GM18868 (cell line): Measurements from ENCODE around the gene PLD1.

ENCODE experiments used
- ATAC-seq: cut with Tn5 transposase; IDR thresholded peaks from one replicate; pipeline ENCODE4 v1.9.1; 2021; ENCODE audit warnings: mild to moderate bottlenecking, moderate library complexity; ENCODE audit not compliant: unreplicated experiment

PLD1 gene

DNA sequence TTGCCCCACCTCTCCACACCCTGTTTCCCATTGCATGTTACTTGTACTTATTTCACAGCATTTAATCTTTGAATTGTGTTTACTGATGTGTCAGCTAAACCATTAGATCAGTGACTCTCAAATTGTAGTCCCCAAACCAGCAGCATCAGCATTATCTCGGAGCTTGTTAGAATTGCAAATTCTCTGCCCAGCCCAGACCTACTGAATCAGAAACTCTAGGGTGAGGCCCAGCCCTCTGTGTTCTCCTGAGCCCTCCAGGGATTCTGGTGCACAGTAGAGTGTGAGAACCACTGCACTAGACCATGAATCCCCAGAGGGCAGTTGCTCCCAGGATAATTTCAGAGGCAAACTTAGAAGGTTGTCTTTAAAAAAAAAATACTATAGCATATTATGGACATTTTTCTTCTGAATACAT is 13.0 kb downstream of the PLD1 start:
- ATAC-seq, result peak; percentile 76

DNA sequence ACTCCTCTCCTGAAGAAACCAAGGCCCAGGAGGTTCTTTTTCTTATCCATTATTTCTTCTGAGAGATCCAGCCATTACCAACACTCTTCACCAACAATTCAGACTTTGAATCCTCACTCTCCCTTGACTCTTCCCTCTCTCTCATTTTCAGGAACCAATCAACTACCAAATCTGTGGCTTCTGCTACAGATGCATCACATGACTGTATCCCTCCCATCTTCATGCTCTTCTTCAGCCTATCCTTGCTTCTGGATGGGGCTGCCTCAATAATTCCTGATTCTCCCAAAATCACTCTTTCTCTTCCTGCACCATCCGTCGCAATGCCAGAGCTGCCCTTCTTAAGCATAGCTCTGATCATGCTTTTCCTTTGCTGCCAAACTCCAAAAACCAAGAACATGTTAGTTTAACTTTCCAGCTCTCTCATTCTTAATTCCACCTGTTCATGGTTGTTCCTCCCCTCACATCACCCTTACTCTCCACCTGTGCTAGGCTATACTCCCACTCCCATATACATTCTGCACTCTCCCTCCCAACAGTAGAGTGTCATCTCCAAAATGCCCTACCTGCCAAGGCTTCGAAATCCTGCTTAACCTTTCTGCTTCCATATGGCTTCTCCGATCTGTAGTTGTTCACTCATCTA is 13.5 kb downstream of the PLD1 start:
- ATAC-seq, result no peak

DNA sequence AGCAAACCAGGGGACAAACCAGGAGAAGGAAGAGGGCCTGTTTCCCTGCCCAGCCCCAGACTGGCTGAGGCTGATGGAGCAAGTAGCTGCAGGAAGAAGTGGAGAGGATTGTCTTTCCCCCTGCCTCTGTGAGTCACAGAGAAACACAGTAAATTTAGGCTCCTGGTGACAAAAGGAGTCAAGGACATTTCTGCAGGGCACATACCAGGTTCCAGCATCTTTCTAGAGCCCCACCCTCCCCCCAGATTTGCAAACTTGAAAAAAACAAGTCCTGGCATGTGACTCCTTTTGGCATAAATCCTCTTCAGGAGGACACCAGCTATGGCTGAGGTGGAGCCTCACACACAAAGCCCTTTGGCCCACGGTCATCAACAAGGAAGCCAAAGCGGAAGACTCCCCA is 17.8 kb downstream of the PLD1 start:
- ATAC-seq, result no peak

DNA sequence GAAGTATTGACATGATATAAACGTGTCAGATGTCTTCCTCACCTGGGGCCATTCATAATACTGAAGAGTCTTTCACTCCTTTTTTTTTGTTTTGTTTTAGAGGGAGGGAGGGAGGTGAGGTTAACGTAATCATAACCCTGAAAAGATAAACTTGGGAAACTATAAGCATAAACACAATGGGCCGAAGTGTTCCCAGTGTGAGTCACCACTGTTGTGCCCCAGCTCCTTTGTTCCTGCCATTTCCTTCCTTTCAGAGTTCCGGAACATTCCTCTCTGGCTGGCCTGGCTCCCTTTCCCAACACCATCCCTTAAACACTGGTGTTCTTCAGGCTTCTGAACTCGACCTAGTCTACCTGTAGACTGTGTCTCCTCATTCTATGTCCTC is 18.6 kb downstream of the PLD1 start:
- no peak for ATAC-seq

- no peak for ATAC-seq
Observed at GRCh38 chr3:171790898-171791691, 19.2 kb downstream of the PLD1 start.

GRCh38 chr3:171790574-171790897 is 19.7 kb downstream of the PLD1 start:
- ATAC-seq, result no peak

- ATAC-seq, result no peak
Observed at GRCh38 chr3:171789759-171790505, 20.4 kb downstream of the PLD1 start.

DNA sequence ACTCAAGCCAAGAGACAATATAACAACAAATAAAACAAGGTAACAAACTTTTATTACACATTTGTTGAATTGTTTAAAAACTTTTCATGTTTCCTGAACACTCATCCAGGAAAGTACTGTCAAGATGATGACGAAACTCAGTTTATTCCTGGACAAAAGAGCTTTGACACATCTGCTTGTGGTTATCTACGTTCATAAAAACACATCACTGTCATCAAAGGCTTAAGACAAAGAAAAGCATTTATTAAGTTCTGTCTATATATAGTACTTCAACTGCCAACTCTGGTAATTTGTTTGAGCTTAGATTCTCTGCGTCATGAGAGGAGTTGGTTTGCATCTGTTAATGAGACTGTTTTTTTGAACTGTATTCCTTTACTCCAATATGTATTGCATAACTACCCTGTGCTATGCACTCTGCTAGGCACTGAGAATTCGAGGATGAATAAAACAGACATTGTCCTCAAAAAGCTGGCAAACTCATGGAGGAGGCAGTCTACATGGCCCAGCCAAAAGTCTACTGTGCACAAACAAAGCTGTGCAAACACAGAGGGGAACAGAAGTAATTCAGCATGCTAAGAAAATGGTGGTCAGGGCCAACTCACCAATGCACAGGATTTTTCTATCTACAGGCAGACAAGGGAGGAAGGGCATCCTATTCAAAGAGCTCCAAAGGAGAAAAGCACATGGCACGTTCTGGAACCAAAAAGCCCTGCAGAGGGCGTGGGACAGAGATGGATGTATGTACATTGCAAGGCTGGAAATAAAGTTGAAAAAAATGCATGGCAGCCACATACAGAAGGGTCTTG is 21.5 kb downstream of the PLD1 start:
- no peak for ATAC-seq

GRCh38 chr3:171786997-171787396 is 23.3 kb downstream of the PLD1 start:
- no peak for ATAC-seq

GRCh38 chr3:171784937-171785336 is 25.3 kb downstream of the PLD1 start:
- ATAC-seq, result no peak

DNA sequence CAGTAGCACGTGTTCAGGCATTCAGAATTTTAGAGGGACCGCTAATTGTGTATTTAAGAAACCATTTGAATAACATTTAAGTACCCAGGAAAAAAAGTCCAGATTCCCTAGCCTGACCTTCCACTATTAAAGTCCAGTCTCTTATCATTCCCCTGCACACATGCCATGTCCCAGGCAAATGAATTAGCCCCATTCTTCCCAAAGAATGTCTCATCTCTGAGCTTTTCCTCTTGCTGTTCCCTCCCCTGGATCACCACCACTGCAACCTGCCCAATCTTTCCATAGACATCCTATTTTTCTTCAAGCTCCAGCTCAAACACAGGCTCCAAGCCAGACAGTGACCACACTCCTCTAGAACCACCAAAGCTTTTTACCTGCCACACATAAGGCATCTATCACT is 25.9 kb downstream of the PLD1 start:
- ATAC-seq, result no peak

DNA sequence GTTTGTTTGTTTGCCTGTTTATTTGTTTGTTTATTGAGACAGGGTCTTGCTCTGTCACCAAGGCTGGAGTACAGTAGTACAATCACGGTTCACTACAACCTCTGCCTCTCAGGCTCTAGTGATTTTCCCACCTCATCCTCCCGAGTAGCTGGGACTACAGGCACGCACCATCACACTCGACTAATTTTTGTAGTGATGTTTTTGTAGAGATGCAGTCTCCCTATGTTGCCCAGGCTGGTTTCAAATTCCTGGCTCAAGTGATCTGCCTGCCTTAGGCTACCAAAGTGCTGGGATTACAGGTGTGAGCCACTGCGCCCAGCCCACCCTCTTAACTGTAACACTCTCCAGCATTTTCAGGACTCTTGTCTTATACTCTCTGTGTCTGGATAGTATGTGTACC is 26.7 kb downstream of the PLD1 start:
- no peak for ATAC-seq

DNA sequence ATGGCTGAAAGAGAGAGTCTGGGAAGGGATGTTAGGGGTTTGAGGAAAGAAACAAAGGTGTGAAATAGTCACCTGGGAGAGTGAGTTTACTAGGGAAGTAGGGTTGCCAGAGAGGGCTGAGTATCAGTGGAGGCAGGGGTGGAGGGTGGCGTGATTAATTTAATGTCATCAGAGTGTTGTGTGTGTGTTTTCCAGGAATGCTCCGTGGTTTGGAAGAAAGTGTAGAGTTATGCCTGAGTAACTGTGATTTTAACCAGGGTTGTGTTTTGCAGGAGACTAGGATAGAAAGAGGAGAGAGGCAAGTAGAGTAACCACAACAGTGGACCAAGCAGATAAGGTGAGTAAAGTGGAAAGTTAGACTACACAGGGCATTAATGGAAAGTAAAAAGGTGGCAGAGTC is 27.2 kb downstream of the PLD1 start:
- no peak for ATAC-seq

GRCh38 chr3:171782617-171783016 is 27.7 kb downstream of the PLD1 start:
- no peak for ATAC-seq

GRCh38 chr3:171781711-171782127 is 28.6 kb downstream of the PLD1 start:
- ATAC-seq, result no peak

DNA sequence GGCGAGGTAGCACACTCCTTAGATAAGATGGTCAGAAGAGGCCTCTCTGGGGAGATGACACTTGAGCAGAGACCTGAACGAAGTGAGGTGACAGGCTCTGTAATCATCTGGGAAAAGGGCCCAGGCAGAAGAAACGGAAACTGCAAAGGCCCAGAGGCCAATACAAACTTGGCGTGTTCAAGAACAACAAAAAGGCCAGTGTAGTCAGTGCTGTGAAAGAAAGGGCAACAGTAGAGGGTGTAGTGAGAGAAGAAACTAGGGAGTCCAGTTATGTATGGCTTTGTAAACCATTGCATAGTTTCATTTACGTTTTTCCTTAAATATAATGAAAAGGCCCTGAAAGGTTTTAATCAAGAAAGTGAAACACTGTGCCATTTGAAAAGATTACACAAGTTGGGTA is 31.8 kb downstream of the PLD1 start:
- ATAC-seq, result no peak

DNA sequence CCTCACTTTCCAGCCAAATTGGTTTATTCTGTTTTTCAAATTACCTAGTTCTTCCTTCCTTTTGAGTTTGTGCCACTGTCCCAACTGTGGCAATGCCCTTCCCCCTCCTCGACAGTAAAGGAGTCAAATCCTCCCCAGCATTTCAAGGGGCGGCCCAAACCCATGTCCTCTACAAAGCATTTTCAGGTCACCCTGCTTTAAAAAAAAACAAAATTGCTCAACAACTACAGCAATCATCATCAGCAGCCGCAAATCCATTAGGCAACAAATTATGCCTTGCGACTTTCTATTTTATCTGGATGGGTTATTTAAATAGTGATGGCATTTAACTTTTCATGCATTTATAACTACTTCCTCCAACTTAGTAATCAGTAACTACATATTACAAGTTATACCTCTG is 32.7 kb downstream of the PLD1 start:
- ATAC-seq, result no peak

GRCh38 chr3:171776839-171777583 is 33.3 kb downstream of the PLD1 start:
- no peak for ATAC-seq

- no peak for ATAC-seq
Observed at GRCh38 chr3:171776411-171776810, 33.9 kb downstream of the PLD1 start.

DNA sequence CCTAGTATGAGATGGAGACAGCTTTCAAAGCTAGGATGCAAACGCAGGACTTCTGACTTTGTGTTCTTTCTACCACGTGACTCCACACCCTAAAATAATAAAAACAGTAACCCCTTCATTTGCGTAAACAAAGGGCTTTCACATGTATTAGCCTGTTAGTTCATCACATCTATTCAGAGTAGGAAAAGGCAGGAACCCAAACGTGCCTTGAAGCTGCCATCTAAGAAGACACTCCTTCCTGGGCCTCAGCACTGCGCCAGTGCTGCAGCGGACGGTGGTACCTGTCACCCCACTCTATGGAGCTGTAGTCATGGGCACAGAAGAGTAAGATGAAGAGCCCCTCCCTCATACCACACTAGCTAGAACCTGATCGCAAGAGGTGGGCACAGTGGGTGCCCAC is 34.3 kb downstream of the PLD1 start:
- ATAC-seq, result no peak

GRCh38 chr3:171774521-171774920 is 35.8 kb downstream of the PLD1 start:
- ATAC-seq, result no peak
